Measurements from ENCODE around the gene ERCC6L2.

DNA sequence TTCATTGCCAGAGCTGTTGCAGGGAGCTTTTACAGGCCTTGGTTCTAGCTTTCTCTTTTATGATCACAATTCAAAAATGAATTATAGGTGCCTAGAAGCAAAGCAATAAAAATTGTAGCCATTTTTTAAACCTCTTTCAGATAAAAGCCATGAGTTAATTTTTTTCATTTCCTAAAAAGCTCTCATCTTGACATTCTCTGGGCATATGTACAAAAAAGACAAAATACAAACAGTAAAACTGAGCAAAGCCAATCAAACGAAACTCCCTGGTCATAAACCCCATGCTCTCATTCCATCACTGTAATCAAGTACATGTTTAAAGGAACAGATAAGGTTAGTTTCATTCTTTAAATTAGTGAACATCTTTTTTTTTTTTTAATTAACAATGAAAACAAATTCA, 101.9 kb downstream of the ERCC6L2 start:
- TF ChIP-seq POLR2AphosphoS5 (IDR thresholded peaks at IDR 0.05; ENCODE audit: low read depth) (no peak), EZH2phosphoT487 (IDR thresholded peaks at IDR 0.05; ENCODE audit: unreplicated experiment) (no peak), CTCF (conservative IDR thresholded peaks at IDR 0.05; ENCODE audit: low read depth in 2 of 2) (no peak), EZH2 (IDR thresholded peaks at IDR 0.05; ENCODE audit: low read depth, unreplicated experiment) (no peak)
- TF ChIP-seq, protein P1, sequence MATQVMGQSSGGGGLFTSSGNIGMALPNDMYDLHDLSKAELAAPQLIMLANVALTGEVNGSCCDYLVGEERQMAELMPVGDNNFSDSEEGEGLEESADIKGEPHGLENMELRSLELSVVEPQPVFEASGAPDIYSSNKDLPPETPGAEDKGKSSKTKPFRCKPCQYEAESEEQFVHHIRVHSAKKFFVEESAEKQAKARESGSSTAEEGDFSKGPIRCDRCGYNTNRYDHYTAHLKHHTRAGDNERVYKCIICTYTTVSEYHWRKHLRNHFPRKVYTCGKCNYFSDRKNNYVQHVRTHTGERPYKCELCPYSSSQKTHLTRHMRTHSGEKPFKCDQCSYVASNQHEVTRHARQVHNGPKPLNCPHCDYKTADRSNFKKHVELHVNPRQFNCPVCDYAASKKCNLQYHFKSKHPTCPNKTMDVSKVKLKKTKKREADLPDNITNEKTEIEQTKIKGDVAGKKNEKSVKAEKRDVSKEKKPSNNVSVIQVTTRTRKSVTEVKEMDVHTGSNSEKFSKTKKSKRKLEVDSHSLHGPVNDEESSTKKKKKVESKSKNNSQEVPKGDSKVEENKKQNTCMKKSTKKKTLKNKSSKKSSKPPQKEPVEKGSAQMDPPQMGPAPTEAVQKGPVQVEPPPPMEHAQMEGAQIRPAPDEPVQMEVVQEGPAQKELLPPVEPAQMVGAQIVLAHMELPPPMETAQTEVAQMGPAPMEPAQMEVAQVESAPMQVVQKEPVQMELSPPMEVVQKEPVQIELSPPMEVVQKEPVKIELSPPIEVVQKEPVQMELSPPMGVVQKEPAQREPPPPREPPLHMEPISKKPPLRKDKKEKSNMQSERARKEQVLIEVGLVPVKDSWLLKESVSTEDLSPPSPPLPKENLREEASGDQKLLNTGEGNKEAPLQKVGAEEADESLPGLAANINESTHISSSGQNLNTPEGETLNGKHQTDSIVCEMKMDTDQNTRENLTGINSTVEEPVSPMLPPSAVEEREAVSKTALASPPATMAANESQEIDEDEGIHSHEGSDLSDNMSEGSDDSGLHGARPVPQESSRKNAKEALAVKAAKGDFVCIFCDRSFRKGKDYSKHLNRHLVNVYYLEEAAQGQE (IDR thresholded peaks at IDR 0.05; ENCODE audit: unreplicated experiment), result no peak
